Neural progenitor cell (in vitro differentiated cells): ENCODE measurements around the gene JAZF1. TPM values are rescaled to one million over a fixed set of nuclear protein-coding genes. Genes with fewer than 3 reads are reported as not detected.
A peak's percentile ranks its signal among the peaks of the same experiment; 100 is the strongest.

Experiments
- DNase-seq: peaks from one replicate; pipeline ENCODE4 v3.0.0-alpha.2; 2016; ENCODE audit warnings: low spot score
- H2AFZ ChIP-seq: fragments of 200-600 bp; sonication (generic); replicated peaks from 2 replicates; pipeline ENCODE4 v1.6.1; 2016; ENCODE audit warnings: antibody characterized with exemption
- H3F3A ChIP-seq: fragments of 200-600 bp; sonication (generic); 2 replicates; pipeline ENCODE4 v1.6.1; 2016; ENCODE audit warnings: antibody characterized with exemption, low read depth
- H3K27ac ChIP-seq: fragments of 200-600 bp; sonication (generic); 2 replicates; pipeline ENCODE4 v1.5.1; 2016; ENCODE audit warnings: mild to moderate bottlenecking
- H3K27me3 ChIP-seq: fragments of 200-600 bp; sonication (generic); 2 replicates; pipeline ENCODE4 v1.6.1; 2016; ENCODE audit warnings: mild to moderate bottlenecking, moderate library complexity
- H3K36me3 ChIP-seq: fragments of 200-600 bp; sonication (generic); 2 replicates; pipeline ENCODE4 v1.5.1; 2016
- H3K4me1 ChIP-seq: fragments of 200-600 bp; sonication (generic); 2 replicates; pipeline ENCODE4 v1.6.1; 2016; ENCODE audit warnings: mixed run types
- H3K4me2 ChIP-seq: fragments of 200-600 bp; sonication (generic); 2 replicates; pipeline ENCODE4 v1.6.1; 2016
- H3K4me3 ChIP-seq: fragments of 200-600 bp; sonication (generic); 2 replicates; pipeline ENCODE4 v1.5.1; 2016
- H3K79me2 ChIP-seq: fragments of 200-600 bp; sonication (generic); 2 replicates; pipeline ENCODE4 v1.6.1; 2016; ENCODE audit warnings: low read depth
- H3K9ac ChIP-seq: fragments of 200-600 bp; sonication (generic); 2 replicates; pipeline ENCODE4 v1.6.1; 2016
- H3K9me3 ChIP-seq: fragments of 200-600 bp; sonication (generic); 2 replicates; pipeline ENCODE4 v1.5.1; 2016; ENCODE audit warnings: low read depth
- H4K20me1 ChIP-seq: fragments of 200-600 bp; sonication (generic); 2 replicates; pipeline ENCODE4 v1.6.1; 2016; ENCODE audit warnings: low read depth
- H3K27ac Mint-ChIP-seq: 3 replicates; pipeline ENCODE4 v1.8.0; 2021; ENCODE audit warnings: mixed read lengths
- H3K27me3 Mint-ChIP-seq: 2 replicates; pipeline ENCODE4 v1.8.0; 2022; ENCODE audit warnings: low read depth, mild to moderate bottlenecking, inconsistent platforms, moderate library complexity, mixed read lengths; ENCODE audit not compliant: insufficient read depth
- H3K36me3 Mint-ChIP-seq: 3 replicates; pipeline ENCODE4 v1.8.0; 2021; ENCODE audit warnings: mixed read lengths
- H3K4me1 Mint-ChIP-seq: 3 replicates; pipeline ENCODE4 v1.8.0; 2021; ENCODE audit warnings: mixed read lengths
- H3K4me3 Mint-ChIP-seq: 3 replicates; pipeline ENCODE4 v1.8.0; 2021; ENCODE audit warnings: mild to moderate bottlenecking, moderate library complexity, mixed read lengths
- H3K9me3 Mint-ChIP-seq: 3 replicates; pipeline ENCODE4 v1.8.0; 2020; ENCODE audit warnings: mixed read lengths
- EZH2 ChIP-seq: fragments of 200-600 bp; sonication (generic); IDR thresholded peaks from 2 replicates; pipeline ENCODE4 v1.6.1; 2017; ENCODE audit warnings: antibody characterized with exemption, mild to moderate bottlenecking, moderate library complexity
- EZH2phosphoT487 ChIP-seq: fragments of 200-600 bp; sonication (generic); IDR thresholded peaks from 2 replicates; pipeline ENCODE4 v1.6.1; 2017; ENCODE audit warnings: antibody characterized with exemption
- total RNA-seq: library from RNA; depleted of rRNA; stranded (reverse); fragments of >200 nt; gene quantifications from 2 replicates; pipeline ENCODE4 v1.2.3, GENCODE V29; 2015; ENCODE audit warnings: low replicate concordance
- TF ChIP-seq, protein P1 (sequence below): fragments of 200-600 bp; sonication (generic); IDR thresholded peaks from 2 replicates; pipeline ENCODE4 v1.5.1; 2017; ENCODE audit warnings: antibody characterized with exemption, mild to moderate bottlenecking

Gene JAZF1
- total RNA-seq, 1 donor from 2014 or later = 3.1 TPM

DNA sequence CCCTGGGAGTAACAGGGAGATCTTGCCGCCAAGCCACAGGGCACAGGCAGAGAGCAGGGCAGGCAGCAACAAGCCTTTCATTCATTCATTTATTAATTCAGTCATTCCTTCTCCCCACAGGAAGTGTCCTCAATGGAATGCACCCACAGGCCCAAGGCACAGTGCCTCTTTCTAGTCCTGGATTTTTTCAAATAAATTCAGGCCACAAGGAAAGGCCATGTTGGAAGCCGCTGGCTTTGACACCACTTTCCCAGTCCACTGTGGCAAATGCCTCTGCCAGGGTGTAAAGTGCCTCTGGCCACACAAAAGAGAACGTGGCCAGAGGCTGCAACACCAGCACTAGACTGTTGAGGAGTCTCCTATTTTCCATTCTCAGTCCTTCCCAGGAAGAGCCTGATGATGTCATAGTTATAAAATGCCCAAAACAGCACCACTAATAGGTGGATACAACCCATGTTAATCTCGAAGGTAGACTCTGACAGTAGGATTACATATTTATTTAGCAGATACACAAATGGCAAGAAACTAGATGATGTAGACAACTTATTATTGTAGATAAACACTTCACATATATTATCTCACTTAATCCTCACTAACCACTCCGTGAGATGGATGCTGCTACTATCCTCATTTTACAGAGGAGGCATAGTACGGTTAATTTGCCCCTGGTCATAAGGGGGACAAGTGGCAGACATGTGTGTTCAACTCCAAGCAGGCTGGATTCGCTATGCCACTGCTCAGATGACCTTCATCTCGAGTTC is 5.5 kb downstream of the JAZF1 start:
- Histone ChIP-seq H3K4me2 (no peak overlapping the region), H3K4me1 (peaks cover 5% of the 10 kb centered on the region), H3K27ac (no peak overlapping the region), H3K9ac (no peak overlapping the region), H3F3A (no peaks in the 10 kb centered on the region), H3K36me3 (no peaks in the 10 kb centered on the region), H3K9me3 (no peaks in the 10 kb centered on the region), H3K4me3 (no peak overlapping the region), H2AFZ (no peak overlapping the region), H3K79me2 (no peaks in the 10 kb centered on the region), H3K27me3 (peaks cover 31% of the 10 kb centered on the region), H4K20me1 (no peaks in the 10 kb centered on the region)
- no peak for DNase-seq
- peaks cover 19% of the 10 kb centered on the region for H3K4me1 Mint-ChIP-seq
- H3K36me3 Mint-ChIP-seq = no peaks in the 10 kb centered on the region
- H3K4me3 Mint-ChIP-seq = no peak overlapping the region
- H3K27ac Mint-ChIP-seq = no peak overlapping the region
- no peak for TF ChIP-seq EZH2
- TF ChIP-seq EZH2phosphoT487 = no peak
- TF ChIP-seq, protein P1, sequence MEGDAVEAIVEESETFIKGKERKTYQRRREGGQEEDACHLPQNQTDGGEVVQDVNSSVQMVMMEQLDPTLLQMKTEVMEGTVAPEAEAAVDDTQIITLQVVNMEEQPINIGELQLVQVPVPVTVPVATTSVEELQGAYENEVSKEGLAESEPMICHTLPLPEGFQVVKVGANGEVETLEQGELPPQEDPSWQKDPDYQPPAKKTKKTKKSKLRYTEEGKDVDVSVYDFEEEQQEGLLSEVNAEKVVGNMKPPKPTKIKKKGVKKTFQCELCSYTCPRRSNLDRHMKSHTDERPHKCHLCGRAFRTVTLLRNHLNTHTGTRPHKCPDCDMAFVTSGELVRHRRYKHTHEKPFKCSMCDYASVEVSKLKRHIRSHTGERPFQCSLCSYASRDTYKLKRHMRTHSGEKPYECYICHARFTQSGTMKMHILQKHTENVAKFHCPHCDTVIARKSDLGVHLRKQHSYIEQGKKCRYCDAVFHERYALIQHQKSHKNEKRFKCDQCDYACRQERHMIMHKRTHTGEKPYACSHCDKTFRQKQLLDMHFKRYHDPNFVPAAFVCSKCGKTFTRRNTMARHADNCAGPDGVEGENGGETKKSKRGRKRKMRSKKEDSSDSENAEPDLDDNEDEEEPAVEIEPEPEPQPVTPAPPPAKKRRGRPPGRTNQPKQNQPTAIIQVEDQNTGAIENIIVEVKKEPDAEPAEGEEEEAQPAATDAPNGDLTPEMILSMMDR = no peak
- H3K27me3 Mint-ChIP-seq = peaks cover 14% of the 10 kb centered on the region
- no peaks in the 10 kb centered on the region for H3K9me3 Mint-ChIP-seq

DNA sequence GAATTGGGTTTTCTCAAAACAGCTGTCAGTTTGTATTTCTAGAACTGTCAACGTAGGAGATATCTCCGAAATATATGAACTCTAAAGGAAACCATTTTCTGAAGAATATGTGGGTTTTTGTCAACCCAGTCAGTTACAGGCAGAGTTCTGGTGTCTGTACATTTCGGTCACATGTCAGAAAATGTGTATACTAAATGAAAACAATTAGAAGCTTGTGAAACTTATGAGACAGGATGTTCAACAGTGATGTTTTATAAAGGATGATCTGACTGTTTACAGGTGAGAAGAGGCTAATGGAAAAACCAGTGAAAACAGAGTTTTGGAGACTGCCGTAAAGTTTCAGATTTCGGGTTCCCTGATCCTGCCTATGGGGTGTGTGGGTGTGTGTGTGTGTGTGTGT is 6.2 kb downstream of the JAZF1 start:
- Mint-ChIP-seq H3K27ac (no peak overlapping the region), H3K9me3 (no peaks in the 10 kb centered on the region), H3K4me1 (peaks cover 19% of the 10 kb centered on the region), H3K36me3 (no peaks in the 10 kb centered on the region), H3K4me3 (no peak overlapping the region), H3K27me3 (peaks cover 14% of the 10 kb centered on the region)
- no peak for DNase-seq
- Histone ChIP-seq H3K4me3 (no peak overlapping the region), H4K20me1 (no peaks in the 10 kb centered on the region), H3K9ac (no peak overlapping the region), H3K9me3 (no peaks in the 10 kb centered on the region), H3F3A (no peaks in the 10 kb centered on the region), H3K79me2 (no peaks in the 10 kb centered on the region), H3K27ac (no peak overlapping the region), H3K4me1 (peaks cover 5% of the 10 kb centered on the region), H2AFZ (no peak overlapping the region), H3K27me3 (peaks cover 28% of the 10 kb centered on the region), H3K36me3 (no peaks in the 10 kb centered on the region), H3K4me2 (no peak overlapping the region)
- no peak for TF ChIP-seq EZH2
- TF ChIP-seq EZH2phosphoT487 = no peak
- TF ChIP-seq, protein P1 = no peak

GRCh38 chr7:28173531-28173930 is 7.1 kb downstream of the JAZF1 start:
- Mint-ChIP-seq H3K27me3 (peaks cover 8% of the 10 kb centered on the region), H3K9me3 (no peaks in the 10 kb centered on the region), H3K36me3 (no peaks in the 10 kb centered on the region), H3K4me3 (no peak overlapping the region), H3K27ac (no peak overlapping the region), H3K4me1 (peaks cover 13% of the 10 kb centered on the region)
- no peak overlapping the region for H2AFZ ChIP-seq
- H3K9ac ChIP-seq = no peak overlapping the region
- no peaks in the 10 kb centered on the region for H4K20me1 ChIP-seq
- DNase-seq = peak; percentile 31
- no peaks in the 10 kb centered on the region for H3K9me3 ChIP-seq
- peaks cover 5% of the 10 kb centered on the region for H3K4me1 ChIP-seq
- H3F3A ChIP-seq = no peaks in the 10 kb centered on the region
- no peaks in the 10 kb centered on the region for H3K79me2 ChIP-seq
- H3K36me3 ChIP-seq = no peaks in the 10 kb centered on the region
- no peak overlapping the region for H3K4me2 ChIP-seq
- peaks cover 19% of the 10 kb centered on the region for H3K27me3 ChIP-seq
- no peak for TF ChIP-seq EZH2phosphoT487
- TF ChIP-seq, protein P1 = no peak
- no peak for TF ChIP-seq EZH2
- H3K27ac ChIP-seq = no peak overlapping the region
- no peak overlapping the region for H3K4me3 ChIP-seq
